Neural cell (in vitro differentiated cells): ENCODE measurements around the gene ETFA. TPM values are rescaled to one million over a fixed set of nuclear protein-coding genes. Genes with fewer than 3 reads are reported as not detected.

ENCODE experiments used
- H2AFZ ChIP-seq: fragments of 200-600, 300-800 bp; sonication (generic), shearing (Covaris generic); 2 replicates; pipeline ENCODE4 v1.6.0; 2014; ENCODE audit warnings: low read depth, mild to moderate bottlenecking, antibody characterized with exemption, low read length, moderate library complexity
- H3F3A ChIP-seq: fragments of 200-600 bp; shearing (Covaris generic); 2 replicates; pipeline ENCODE4 v1.6.1; 2016; ENCODE audit warnings: mild to moderate bottlenecking, moderate library complexity, mixed read lengths, antibody characterized with exemption, low read length; ENCODE audit not compliant: insufficient read depth, poor library complexity, severe bottlenecking
- H3K27ac ChIP-seq: fragments of 200-600, 300-800 bp; sonication (generic), shearing (Covaris generic); 2 replicates; pipeline ENCODE4 v1.5.1; 2014; ENCODE audit warnings: mild to moderate bottlenecking, low read length, moderate library complexity
- H3K27me3 ChIP-seq: fragments of 300-800, 200-600 bp; sonication (generic), shearing (Covaris generic); 2 replicates; pipeline ENCODE4 v1.6.0; 2014; ENCODE audit warnings: mild to moderate bottlenecking, low read depth, low read length, moderate library complexity; ENCODE audit not compliant: insufficient read depth
- H3K36me3 ChIP-seq: fragments of 300-800, 200-600 bp; sonication (generic), shearing (Covaris generic); 2 replicates; pipeline ENCODE4 v1.5.1; 2014; ENCODE audit warnings: mild to moderate bottlenecking, antibody characterized with exemption, low read length, moderate library complexity; ENCODE audit not compliant: insufficient read depth
- H3K4me2 ChIP-seq: fragments of 300-800, 200-600 bp; sonication (generic), shearing (Covaris generic); 2 replicates; pipeline ENCODE4 v1.6.0; 2014; ENCODE audit warnings: mild to moderate bottlenecking, low read length
- H3K4me3 ChIP-seq: fragments of 300-800, 200-600 bp; sonication (generic), shearing (Covaris generic); 2 replicates; pipeline ENCODE4 v1.5.1; 2014; ENCODE audit warnings: mild to moderate bottlenecking, low read length, moderate library complexity
- H3K79me2 ChIP-seq: fragments of 200-600 bp; shearing (Covaris generic); replicated peaks from 2 replicates; pipeline ENCODE4 v1.6.0; 2014; ENCODE audit warnings: mild to moderate bottlenecking, low read length, moderate library complexity; ENCODE audit not compliant: insufficient read depth
- H3K9ac ChIP-seq: fragments of 300-800, 200-600 bp; sonication (generic), shearing (Covaris generic); 2 replicates; pipeline ENCODE4 v1.6.1; 2016; ENCODE audit warnings: mild to moderate bottlenecking, low read length, mixed read lengths
- H3K9me2 ChIP-seq: fragments of 200-600 bp; shearing (Covaris generic); 2 replicates; pipeline ENCODE4 v1.6.1; 2016; ENCODE audit warnings: mild to moderate bottlenecking, low read length, mixed read lengths; ENCODE audit not compliant: insufficient read depth
- H3K9me3 ChIP-seq: fragments of 200-600, 300-800 bp; sonication (generic), shearing (Covaris generic); 2 replicates; pipeline ENCODE4 v1.6.1; 2016; ENCODE audit warnings: mild to moderate bottlenecking, mixed run types, low read length, moderate library complexity, mixed read lengths
- H4K20me1 ChIP-seq: fragments of 200-600 bp; shearing (Covaris generic); 2 replicates; pipeline ENCODE4 v1.6.1; 2016; ENCODE audit warnings: mild to moderate bottlenecking, mixed run types; ENCODE audit not compliant: insufficient read depth
- EP300 ChIP-seq: fragments of 450-650 bp; conservative IDR thresholded peaks from 2 replicates; pipeline ENCODE4 v1.6.1; 2014; ENCODE audit warnings: antibody characterized with exemption, mild to moderate bottlenecking, moderate library complexity; ENCODE audit not compliant: poor library complexity, severe bottlenecking
- EZH2 ChIP-seq: fragments of 200-600, 300-800 bp; shearing (Covaris generic), sonication (generic); IDR thresholded peaks from 2 replicates; pipeline ENCODE4 v1.6.1; 2014; ENCODE audit warnings: antibody characterized with exemption, low read length, borderline replicate concordance, mild to moderate bottlenecking; ENCODE audit not compliant: insufficient read depth, poor library complexity, severe bottlenecking
- MXI1 ChIP-seq: fragments of 450-650 bp; conservative IDR thresholded peaks from 2 replicates; pipeline ENCODE4 v1.6.1; 2014; ENCODE audit warnings: antibody characterized with exemption, mild to moderate bottlenecking; ENCODE audit not compliant: poor library complexity, severe bottlenecking
- POLR2AphosphoS5 ChIP-seq: IDR thresholded peaks from 2 replicates; pipeline ENCODE4 v1.6.1; 2012
- RAD21 ChIP-seq: fragments of 450-650 bp; conservative IDR thresholded peaks from 2 replicates; pipeline ENCODE4 v1.6.1; 2014; ENCODE audit warnings: antibody characterized with exemption, mild to moderate bottlenecking, moderate library complexity
- SMC3 ChIP-seq: fragments of 450-650 bp; conservative IDR thresholded peaks from 2 replicates; pipeline ENCODE4 v1.6.1; 2014; ENCODE audit warnings: antibody characterized with exemption, mild to moderate bottlenecking, moderate library complexity; ENCODE audit not compliant: poor library complexity
- TAF1 ChIP-seq: IDR thresholded peaks from 2 replicates; pipeline ENCODE4 v1.6.1; 2012; ENCODE audit warnings: low read depth
- polyA plus RNA-seq: library from polyadenylated mRNA; depleted of rRNA; stranded (reverse); fragments of >200 nt; gene quantifications from 2 replicates; pipeline ENCODE4 v1.2.3, GENCODE V29; 2014
- TF ChIP-seq, protein P1 (sequence below): IDR thresholded peaks from 2 replicates; pipeline ENCODE4 v1.6.1; 2012; ENCODE audit warnings: borderline replicate concordance
- TF ChIP-seq, protein P2 (sequence below): fragments of 450-650 bp; IDR thresholded peaks from 2 replicates; pipeline ENCODE4 v1.5.1; 2014; ENCODE audit warnings: antibody characterized with exemption, mild to moderate bottlenecking, moderate library complexity; ENCODE audit not compliant: poor library complexity, severe bottlenecking

Gene ETFA
- polyA plus RNA-seq, 1 donor from 2014 or later, result 145 TPM

- Histone ChIP-seq H3K27me3 (no peaks in the 10 kb centered on the region), H3K9me3 (no peaks in the 10 kb centered on the region), H2AFZ (no peak overlapping the region), H3K9ac (no peak overlapping the region), H3K79me2 (no peaks in the 10 kb centered on the region), H3K4me2 (no peak overlapping the region), H3K9me2 (no peaks in the 10 kb centered on the region), H3K27ac (no peak overlapping the region), H4K20me1 (no peaks in the 10 kb centered on the region), H3F3A (no peaks in the 10 kb centered on the region), H3K36me3 (peaks cover 4% of the 10 kb centered on the region), H3K4me3 (no peak overlapping the region)
- TF ChIP-seq RAD21, result no peak
- TF ChIP-seq SMC3, result no peak
- TF ChIP-seq, protein P1, sequence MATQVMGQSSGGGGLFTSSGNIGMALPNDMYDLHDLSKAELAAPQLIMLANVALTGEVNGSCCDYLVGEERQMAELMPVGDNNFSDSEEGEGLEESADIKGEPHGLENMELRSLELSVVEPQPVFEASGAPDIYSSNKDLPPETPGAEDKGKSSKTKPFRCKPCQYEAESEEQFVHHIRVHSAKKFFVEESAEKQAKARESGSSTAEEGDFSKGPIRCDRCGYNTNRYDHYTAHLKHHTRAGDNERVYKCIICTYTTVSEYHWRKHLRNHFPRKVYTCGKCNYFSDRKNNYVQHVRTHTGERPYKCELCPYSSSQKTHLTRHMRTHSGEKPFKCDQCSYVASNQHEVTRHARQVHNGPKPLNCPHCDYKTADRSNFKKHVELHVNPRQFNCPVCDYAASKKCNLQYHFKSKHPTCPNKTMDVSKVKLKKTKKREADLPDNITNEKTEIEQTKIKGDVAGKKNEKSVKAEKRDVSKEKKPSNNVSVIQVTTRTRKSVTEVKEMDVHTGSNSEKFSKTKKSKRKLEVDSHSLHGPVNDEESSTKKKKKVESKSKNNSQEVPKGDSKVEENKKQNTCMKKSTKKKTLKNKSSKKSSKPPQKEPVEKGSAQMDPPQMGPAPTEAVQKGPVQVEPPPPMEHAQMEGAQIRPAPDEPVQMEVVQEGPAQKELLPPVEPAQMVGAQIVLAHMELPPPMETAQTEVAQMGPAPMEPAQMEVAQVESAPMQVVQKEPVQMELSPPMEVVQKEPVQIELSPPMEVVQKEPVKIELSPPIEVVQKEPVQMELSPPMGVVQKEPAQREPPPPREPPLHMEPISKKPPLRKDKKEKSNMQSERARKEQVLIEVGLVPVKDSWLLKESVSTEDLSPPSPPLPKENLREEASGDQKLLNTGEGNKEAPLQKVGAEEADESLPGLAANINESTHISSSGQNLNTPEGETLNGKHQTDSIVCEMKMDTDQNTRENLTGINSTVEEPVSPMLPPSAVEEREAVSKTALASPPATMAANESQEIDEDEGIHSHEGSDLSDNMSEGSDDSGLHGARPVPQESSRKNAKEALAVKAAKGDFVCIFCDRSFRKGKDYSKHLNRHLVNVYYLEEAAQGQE, result no peak
- no peak for TF ChIP-seq TAF1
- no peak for TF ChIP-seq EP300
- TF ChIP-seq EZH2, result no peak
- no peak for TF ChIP-seq POLR2AphosphoS5
- TF ChIP-seq, protein P2, sequence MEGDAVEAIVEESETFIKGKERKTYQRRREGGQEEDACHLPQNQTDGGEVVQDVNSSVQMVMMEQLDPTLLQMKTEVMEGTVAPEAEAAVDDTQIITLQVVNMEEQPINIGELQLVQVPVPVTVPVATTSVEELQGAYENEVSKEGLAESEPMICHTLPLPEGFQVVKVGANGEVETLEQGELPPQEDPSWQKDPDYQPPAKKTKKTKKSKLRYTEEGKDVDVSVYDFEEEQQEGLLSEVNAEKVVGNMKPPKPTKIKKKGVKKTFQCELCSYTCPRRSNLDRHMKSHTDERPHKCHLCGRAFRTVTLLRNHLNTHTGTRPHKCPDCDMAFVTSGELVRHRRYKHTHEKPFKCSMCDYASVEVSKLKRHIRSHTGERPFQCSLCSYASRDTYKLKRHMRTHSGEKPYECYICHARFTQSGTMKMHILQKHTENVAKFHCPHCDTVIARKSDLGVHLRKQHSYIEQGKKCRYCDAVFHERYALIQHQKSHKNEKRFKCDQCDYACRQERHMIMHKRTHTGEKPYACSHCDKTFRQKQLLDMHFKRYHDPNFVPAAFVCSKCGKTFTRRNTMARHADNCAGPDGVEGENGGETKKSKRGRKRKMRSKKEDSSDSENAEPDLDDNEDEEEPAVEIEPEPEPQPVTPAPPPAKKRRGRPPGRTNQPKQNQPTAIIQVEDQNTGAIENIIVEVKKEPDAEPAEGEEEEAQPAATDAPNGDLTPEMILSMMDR, result no peak
- no peak for TF ChIP-seq MXI1
These were observed 101.3 kb downstream of the ETFA start for GRCh38 chr15:76209942-76210341.

DNA sequence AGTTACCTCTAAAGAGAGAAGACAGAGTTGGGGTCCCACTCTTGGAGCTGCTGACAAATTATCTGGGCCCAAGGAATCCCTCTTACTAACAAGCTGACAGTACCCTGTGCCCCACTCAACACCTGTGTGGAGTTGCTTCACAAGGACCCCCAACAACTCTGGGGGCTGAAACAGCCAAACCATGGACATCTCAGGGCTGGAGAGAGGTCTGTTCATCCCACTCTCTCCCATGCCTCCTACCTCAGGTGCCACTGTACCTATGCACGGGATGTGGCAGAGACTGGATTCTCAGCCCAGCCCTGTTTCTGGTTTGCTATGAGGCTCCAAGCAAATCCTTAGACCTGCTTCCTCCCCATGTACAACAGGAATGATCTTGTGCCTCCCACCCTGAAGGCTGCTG is 101.7 kb downstream of the ETFA start:
- TF ChIP-seq EZH2, result no peak
- TF ChIP-seq MXI1, result no peak
- peaks cover 2% of the 10 kb centered on the region for H3K36me3 ChIP-seq
- H3K9me3 ChIP-seq, result no peaks in the 10 kb centered on the region
- H3K4me3 ChIP-seq, result no peak overlapping the region
- no peak overlapping the region for H3K9ac ChIP-seq
- H3K79me2 ChIP-seq, result no peaks in the 10 kb centered on the region
- H3K4me2 ChIP-seq, result no peak overlapping the region
- H2AFZ ChIP-seq, result no peak overlapping the region
- H3F3A ChIP-seq, result no peaks in the 10 kb centered on the region
- H3K9me2 ChIP-seq, result no peaks in the 10 kb centered on the region
- H3K27me3 ChIP-seq, result no peaks in the 10 kb centered on the region
- H4K20me1 ChIP-seq, result no peaks in the 10 kb centered on the region
- H3K27ac ChIP-seq, result no peak overlapping the region

DNA sequence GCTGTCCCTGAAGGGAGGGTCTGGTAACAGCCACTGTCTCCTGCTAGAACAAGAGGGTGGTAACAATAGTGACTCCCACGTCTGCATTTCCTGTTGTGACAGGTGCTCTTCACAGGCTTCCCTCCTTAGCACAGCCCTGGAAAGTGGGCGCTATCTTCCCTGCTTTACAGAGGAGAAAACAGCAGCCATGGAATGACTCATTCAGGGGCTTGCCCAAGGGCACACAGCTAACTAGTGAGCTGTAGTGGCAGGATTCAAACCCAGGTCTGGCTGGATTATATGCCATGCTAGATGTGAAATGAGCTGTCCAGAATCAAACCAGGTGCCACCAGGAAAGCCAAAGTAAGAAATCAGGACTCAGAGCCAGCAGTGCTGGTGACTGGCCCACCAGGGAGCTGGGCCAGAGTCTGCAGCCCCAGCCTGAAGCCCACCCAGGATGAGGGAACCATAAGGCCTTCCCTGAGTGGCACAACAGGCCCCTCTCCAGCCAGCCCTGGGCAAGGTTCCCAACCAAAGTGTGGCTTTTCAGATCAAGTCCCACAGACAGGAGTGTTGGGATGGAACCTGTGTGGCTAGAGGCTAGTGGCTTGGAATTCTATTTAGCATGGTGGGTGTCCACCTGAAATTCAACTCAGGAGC is 102.4 kb downstream of the ETFA start:
- H3K4me2 ChIP-seq, result no peak overlapping the region
- H3K9ac ChIP-seq, result no peak overlapping the region
- no peaks in the 10 kb centered on the region for H3K9me2 ChIP-seq
- no peaks in the 10 kb centered on the region for H3F3A ChIP-seq
- no peaks in the 10 kb centered on the region for H3K79me2 ChIP-seq
- H4K20me1 ChIP-seq, result no peaks in the 10 kb centered on the region
- H3K36me3 ChIP-seq, result no peaks in the 10 kb centered on the region
- no peaks in the 10 kb centered on the region for H3K9me3 ChIP-seq
- H2AFZ ChIP-seq, result no peak overlapping the region
- no peaks in the 10 kb centered on the region for H3K27me3 ChIP-seq
- no peak overlapping the region for H3K4me3 ChIP-seq
- no peak overlapping the region for H3K27ac ChIP-seq
- TF ChIP-seq MXI1 (no peak), TAF1 (no peak), POLR2AphosphoS5 (no peak), SMC3 (no peak), EZH2 (no peak), RAD21 (no peak)
- TF ChIP-seq, protein P1, result no peak
- TF ChIP-seq, protein P2, result no peak
